PFSK-1 (cell line): Measurements from ENCODE around the gene ACAD11.

Experiments
- FOXP2 ChIP-seq: optimal IDR thresholded peaks from 2 replicates; pipeline ENCODE3; 2011; ENCODE audit warnings: borderline replicate concordance, control low read depth, inconsistent platforms; ENCODE audit not compliant: insufficient read depth; ENCODE audit errors: extremely low read length, extremely low read depth
- POLR2AphosphoS5 ChIP-seq: IDR thresholded peaks from 2 replicates; pipeline ENCODE4 v1.6.1; 2012; ENCODE audit warnings: low read depth, mild to moderate bottlenecking, control low read depth, low read length, moderate library complexity
- REST ChIP-seq, 2 experiments: IDR thresholded peaks; 2 replicates each; pipeline versions ENCODE4 v1.6.1 to v1.8.0; 2011 to 2012; ENCODE audit warnings: low read depth in 2 of 2, low read length in 2 of 2, control low read depth in 1 of 2, inconsistent platforms in 1 of 2, mild to moderate bottlenecking in 1 of 2, moderate library complexity in 1 of 2; ENCODE audit not compliant: insufficient read depth in 1 of 2
- SIN3A ChIP-seq: IDR thresholded peaks from 2 replicates; pipeline ENCODE4 v1.6.1; 2012; ENCODE audit warnings: mild to moderate bottlenecking, low read length, moderate library complexity, borderline replicate concordance; ENCODE audit not compliant: insufficient read depth
- TAF1 ChIP-seq: IDR thresholded peaks from 2 replicates; pipeline ENCODE4 v1.6.1; 2012; ENCODE audit warnings: low read length, control low read depth, borderline replicate concordance; ENCODE audit not compliant: insufficient read depth

The ACAD11 gene

DNA sequence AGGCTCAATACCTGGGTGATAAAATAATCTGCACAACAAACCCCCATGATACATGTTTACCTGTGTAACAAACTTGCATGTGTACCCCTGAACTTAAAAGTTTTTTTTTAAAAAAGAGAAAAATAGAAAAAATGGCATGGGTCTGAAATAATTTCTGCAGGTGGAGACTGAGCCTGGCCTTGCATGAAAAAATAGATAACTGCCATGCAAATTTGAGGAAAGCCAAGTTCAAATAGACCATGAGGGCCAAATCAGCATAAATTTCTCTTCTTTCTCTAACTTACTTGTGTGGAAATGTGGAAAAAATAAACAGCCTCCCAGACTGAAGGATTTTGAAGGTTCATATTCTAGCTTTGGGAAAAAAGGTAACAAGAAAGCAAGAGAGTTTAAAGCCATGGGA, 63.3 kb downstream of the ACAD11 start:
- TF ChIP-seq SIN3A (no peak), POLR2AphosphoS5 (no peak), TAF1 (no peak), FOXP2 (no peak), REST (IDR thresholded peaks at IDR 0.05; ENCODE audit: insufficient read depth in 1 of 2, low read depth in 2 of 2, low read length in 2 of 2) (no peak)

DNA sequence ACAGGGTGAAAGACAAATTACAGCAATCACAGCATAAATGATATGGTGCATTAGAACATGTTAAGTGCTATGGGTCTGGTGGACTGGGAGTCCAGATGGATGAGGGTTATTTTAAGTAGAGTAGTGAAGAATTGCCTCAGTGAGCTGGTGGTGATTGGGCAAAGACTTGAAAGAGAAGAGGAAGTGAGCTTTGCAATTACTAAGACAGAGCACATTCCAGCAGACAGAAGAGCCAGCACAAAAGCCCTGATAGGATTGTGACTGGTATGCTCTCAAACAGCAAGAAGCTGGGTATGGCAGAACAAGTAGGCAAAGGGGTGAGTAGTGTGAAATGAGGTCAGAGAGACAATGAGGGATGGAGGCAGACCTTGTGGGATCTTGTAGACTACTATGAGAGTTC, 64.6 kb downstream of the ACAD11 start:
- TF ChIP-seq SIN3A: no peak
- no peak for TF ChIP-seq FOXP2
- no peak for TF ChIP-seq POLR2AphosphoS5
- TF ChIP-seq REST (IDR thresholded peaks at IDR 0.05; ENCODE audit: insufficient read depth in 1 of 2, low read depth in 2 of 2, low read length in 2 of 2): no peak
- TF ChIP-seq TAF1: no peak

DNA sequence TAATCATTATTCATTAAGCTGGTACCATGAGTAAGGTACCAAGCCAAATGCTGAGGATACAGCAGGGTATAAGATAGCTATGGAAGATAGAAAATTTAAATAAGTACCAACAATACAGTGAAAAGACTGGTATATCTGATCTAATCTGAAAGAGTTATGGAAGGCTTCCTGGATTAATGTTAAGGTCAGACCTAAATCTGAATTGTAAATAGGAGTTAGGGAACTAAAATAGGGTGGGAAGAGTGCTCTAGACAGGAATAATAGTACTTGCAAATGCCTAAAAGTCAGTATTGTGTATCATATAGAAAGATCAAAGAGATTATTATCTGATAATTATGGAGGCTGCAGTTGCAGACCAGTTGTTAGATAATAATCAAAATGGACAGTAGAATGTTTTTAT, 65.1 kb downstream of the ACAD11 start:
- TF ChIP-seq FOXP2 (no peak), TAF1 (no peak), POLR2AphosphoS5 (no peak), REST (IDR thresholded peaks at IDR 0.05; ENCODE audit: insufficient read depth in 1 of 2, low read depth in 2 of 2, low read length in 2 of 2) (no peak), SIN3A (no peak)

- no peak for TF ChIP-seq TAF1
- TF ChIP-seq FOXP2: no peak
- no peak for TF ChIP-seq REST (IDR thresholded peaks at IDR 0.05; ENCODE audit: insufficient read depth in 1 of 2, low read depth in 2 of 2, low read length in 2 of 2)
- no peak for TF ChIP-seq SIN3A
- TF ChIP-seq POLR2AphosphoS5: no peak
Measured at GRCh38 chr3:132593947-132594323, 65.7 kb downstream of the ACAD11 start.

- TF ChIP-seq TAF1 (no peak), REST (IDR thresholded peaks at IDR 0.05; ENCODE audit: insufficient read depth in 1 of 2, low read depth in 2 of 2, low read length in 2 of 2) (no peak), SIN3A (no peak), POLR2AphosphoS5 (no peak), FOXP2 (no peak)
Measured at GRCh38 chr3:132593241-132593946, 66.2 kb downstream of the ACAD11 start.
